Activated T-helper 1 cell treated with Interleukin-2 at 50 U/mL for 16 hours (primary cell): ENCODE data around the gene NMNAT2.

Experiments
- DNase-seq: peaks from one replicate; pipeline ENCODE4 v3.0.0-alpha.2; 2020; ENCODE audit warnings: low read depth

NMNAT2 gene

GRCh38 chr1:183310753-183311479, 107.3 kb downstream of the NMNAT2 start:
- no peak for DNase-seq

GRCh38 chr1:183308719-183309118, 109.5 kb downstream of the NMNAT2 start:
- no peak for DNase-seq

DNA sequence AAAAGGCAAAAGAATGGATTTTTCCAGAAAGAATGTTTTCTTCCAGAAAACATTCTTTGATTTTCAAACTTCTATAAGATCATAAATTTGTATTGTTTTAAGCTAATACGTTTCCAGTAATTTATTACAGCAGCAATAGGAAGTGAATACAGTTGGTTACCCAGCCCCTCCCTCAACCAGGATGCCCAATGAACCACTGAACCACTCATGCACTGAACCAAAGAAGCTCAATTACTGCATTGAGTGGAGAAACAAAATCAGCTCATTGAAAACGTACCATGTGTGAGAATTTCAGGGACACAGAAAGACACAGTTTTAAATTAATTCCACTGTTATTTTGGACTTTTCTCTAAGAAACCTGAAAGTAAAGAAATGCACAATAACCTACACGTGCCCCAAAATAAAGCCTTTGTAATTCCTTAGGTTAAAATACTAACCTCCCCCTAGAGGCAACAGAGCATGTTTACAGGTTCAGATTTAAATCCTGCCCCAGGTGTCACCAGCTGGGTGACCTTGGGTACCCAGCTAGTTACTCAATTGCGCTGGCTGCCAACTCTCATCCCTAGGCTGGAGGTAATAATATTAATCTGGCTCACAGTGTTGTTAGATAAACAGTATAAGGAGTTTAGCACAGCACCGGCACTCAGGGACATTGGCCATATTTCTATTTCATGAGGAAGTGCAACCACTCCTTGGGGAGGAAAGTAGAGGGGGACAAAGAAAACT, 111.7 kb downstream of the NMNAT2 start:
- DNase-seq = no peak

GRCh38 chr1:183304440-183305107, 113.6 kb downstream of the NMNAT2 start:
- no peak for DNase-seq

- DNase-seq = no peak
Observed at GRCh38 chr1:183303901-183304300, 114.3 kb downstream of the NMNAT2 start.

GRCh38 chr1:183303323-183303645, 114.9 kb downstream of the NMNAT2 start:
- no peak for DNase-seq

- DNase-seq = no peak
Observed at GRCh38 chr1:183302452-183303322, 115.5 kb downstream of the NMNAT2 start.

DNA sequence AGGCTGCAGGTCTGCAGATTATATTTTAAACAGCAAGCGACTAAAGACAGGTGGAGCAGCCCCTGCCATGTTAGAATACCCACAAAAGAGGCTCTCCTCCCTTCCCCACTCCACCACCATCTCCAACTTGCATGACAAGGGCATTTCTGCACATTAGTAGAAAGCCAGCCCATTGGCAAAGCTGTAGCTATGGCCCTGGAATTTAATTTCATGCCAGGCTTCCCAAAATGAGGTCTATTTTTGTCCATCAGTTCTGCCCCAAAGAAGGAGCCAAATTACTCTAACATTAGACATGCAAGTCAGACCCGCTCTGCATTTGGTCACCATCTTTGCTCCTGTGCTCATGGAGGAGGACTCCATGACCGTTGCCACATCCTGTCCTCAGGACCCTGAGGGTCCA, 116.9 kb downstream of the NMNAT2 start:
- DNase-seq = no peak

- DNase-seq = no peak
Observed at GRCh38 chr1:183300828-183301227, 117.4 kb downstream of the NMNAT2 start.

GRCh38 chr1:183300395-183300794, 117.8 kb downstream of the NMNAT2 start:
- DNase-seq = no peak

DNA sequence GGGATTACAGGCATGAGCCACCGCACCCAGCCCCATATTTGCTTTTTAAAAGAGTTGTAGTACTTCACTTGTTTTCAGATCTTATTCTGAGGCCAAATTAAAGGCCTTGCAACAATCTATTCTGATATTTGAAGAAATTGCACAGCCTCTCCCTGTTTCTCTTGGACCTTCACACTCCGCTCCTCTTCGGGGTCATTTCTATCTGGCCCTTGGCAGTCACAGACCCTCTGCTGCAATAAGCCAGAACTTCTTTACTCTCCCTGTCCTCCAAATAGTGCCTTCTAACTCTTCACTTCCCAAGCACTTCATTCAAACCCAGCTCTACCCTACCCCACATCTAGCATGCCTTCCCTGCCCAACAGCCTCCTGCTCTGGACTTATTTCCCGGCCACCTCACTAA, 121.4 kb downstream of the NMNAT2 start:
- no peak for DNase-seq

- no peak for DNase-seq
Observed at GRCh38 chr1:183295521-183295920, 122.7 kb downstream of the NMNAT2 start.

DNA sequence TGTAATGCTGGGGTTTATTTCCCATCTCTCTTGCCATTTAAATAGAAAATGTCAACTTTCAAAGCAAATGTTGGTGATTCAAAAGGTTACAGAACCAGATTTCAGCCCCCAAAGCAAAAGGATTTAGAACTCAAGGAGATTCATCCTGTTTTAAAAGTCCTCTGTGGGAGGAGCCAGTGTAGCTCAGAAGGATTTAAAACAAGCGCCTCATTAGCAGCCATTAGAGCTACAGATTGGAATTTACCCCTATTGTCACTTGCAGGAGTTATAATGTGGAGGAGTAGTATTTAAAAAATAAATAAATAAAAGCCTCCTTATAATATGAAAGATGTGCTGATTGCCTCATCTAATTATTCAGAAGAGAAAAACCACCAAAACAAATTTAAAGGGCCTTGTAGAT, 124.3 kb downstream of the NMNAT2 start:
- no peak for DNase-seq

DNA sequence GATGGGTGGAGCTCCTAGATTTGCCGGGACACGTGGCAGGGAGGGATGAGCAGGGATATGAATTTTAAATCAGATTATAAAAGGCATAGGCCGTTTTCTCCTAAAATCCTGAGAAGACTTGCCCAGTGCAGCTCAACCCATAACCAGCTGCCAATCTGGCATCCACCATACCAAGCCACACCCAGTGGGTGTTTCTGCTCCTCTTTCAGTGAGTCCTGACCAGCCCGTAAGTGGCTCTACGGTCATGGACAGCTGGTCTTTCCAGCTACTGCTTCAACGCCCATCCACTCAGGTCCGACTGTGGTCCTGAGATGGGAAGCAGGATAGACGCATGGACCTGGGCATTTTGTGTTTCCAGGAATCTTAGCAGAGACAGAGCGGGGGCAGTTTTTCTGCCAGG, 124.9 kb downstream of the NMNAT2 start:
- no peak for DNase-seq

DNA sequence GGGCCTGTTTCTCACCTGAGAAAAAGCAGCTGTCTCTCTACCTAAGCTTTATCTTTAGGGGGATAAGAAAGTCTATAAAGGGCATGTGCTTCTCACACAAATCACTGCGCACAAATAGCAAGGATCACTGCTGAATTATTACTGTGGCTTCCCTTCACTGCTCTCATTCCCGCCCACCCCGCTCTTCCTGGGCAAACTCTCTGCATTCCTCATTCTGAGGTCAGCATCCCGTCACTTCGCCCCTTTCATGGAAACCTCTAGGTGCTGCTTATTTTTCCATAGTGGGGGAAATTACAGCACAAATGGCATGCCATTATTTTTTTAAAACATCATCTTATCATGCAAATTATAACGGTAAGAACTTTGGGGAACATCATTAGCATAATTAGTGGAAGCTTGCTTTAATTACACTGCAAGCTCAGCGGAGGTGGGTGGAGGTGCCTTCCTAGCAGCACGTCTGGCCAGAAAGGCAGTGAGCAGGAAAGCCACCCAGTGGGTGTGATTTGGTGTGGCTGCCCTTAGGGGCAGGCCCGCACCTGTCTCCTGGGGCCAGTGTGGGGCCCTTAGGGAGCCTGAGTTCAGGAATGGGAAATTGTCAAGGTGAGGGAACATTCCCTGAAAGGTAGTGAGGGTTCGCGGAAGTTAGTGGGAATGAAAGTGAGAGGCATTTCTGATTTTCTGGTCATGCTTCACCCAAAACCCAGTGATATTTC, 126.2 kb downstream of the NMNAT2 start:
- DNase-seq = no peak

DNA sequence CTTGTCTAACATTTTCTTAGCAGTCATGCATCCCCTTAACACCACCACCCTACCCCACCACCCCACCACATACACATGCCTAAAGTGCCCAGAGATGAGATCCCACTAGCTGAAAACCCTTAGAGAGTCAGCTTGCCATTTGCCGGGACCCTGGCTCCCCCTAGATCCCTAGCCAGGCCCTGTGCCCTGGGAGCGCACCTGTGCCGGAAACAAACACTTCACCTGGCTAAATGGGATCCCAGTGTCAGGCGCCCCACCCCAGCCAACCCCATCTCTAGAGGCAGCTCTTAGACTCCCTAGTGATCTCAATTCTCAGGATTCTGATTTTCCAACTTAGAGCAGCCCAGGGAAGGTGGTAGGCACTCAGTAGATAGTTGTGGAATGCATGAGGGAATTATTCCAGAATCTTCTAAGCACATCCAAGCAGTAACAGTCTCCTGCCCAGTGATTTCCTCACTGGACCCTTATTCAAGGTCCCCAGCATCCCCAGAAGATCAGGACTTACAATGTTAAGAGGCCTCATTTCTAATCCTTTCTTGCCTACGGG, 126.9 kb downstream of the NMNAT2 start:
- no peak for DNase-seq

- DNase-seq = no peak
Observed at GRCh38 chr1:183290628-183291027, 127.6 kb downstream of the NMNAT2 start.

DNA sequence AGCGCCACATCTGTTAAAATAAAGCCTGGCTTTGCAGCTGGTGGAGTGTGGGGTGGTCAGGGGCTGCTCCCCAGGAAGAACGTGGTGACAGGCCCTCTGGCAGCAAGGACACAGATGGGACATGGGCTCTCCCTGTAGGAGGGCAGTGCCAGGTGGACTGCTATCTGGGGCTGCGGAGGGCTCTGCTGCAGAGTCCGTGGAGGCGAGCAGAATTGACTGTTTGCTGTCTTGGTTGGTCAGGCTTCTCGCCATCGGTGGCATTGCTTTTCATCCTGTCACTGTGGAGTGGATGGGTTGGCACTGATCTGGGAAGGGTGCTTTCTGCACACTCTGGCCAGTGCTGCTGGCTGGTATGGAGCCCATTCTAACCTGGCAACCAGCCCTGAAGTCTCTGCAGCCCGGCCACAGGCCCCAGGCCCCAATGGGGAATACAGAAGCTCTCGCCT, 129.1 kb downstream of the NMNAT2 start:
- DNase-seq = no peak

DNA sequence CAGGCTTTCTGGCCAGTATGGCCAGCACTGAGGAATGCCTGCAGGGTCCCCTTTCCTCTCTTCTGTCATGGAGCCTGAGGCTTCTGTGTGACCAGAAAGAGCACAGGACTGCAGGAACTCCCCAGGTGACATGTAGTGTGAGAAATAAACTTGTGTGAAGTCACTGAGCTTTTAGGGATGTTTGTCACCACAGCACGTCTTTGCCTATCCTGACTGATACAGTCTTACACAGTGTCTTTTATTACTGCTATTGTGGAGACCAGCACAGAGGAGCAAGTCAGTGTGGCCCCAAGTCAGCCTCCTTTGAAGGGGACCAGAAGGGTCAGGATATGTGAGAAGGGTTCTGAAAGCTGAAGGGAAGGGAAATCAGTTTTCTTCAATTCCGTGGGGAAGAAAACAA, 129.6 kb downstream of the NMNAT2 start:
- DNase-seq = no peak

DNA sequence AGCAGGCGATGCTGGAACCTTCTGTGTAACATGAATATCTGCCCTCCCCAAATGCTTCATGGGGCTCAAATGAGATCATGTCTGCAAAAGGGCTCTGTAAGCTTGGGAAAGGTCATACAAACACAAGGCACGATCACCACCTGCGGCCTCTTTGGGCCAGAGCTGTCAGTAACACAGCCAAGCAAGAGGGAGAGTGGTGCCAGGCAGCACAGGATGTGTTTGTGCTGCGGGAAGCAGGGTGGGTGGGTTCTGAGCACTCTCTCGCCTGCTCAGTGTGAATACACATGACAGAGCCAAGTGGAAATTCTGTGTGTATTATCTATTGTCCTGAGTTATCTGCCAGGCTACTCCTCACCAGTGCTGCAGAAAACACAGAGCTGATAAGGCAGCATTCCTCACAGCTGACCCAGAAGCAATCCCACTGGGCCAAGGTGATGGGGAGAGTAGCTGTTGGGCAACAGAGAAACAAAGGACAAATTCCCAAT, 130.9 kb downstream of the NMNAT2 start:
- DNase-seq = no peak

- DNase-seq = no peak
Observed at GRCh38 chr1:183285746-183286145, 132.4 kb downstream of the NMNAT2 start.
